DOHH2 (cell line): Measurements from ENCODE around the gene SMOC2.

Experiments
- H3F3A ChIP-seq: fragments of 200-600 bp; sonication (generic), shearing (Covaris generic); 2 replicates; pipeline ENCODE4 v1.6.0; 2016; ENCODE audit warnings: antibody characterized with exemption, mild to moderate bottlenecking; ENCODE audit not compliant: control insufficient read depth, insufficient read depth
- H3K27ac ChIP-seq: fragments of 200-600 bp; sonication (generic); 2 replicates; pipeline ENCODE4 v1.5.1; 2014; ENCODE audit warnings: low read depth, mild to moderate bottlenecking, low read length, moderate library complexity
- H3K27me3 ChIP-seq: fragments of 200-600 bp; sonication (generic); 2 replicates; pipeline ENCODE4 v1.6.1; 2014; ENCODE audit warnings: mild to moderate bottlenecking, low read length, mixed read lengths; ENCODE audit not compliant: control insufficient read depth
- H3K36me3 ChIP-seq: fragments of 200-600 bp; sonication (generic); 2 replicates; pipeline ENCODE4 v1.6.1; 2014; ENCODE audit warnings: mild to moderate bottlenecking, low read length, moderate library complexity, mixed read lengths; ENCODE audit not compliant: control insufficient read depth
- H3K4me1 ChIP-seq: fragments of 200-600 bp; sonication (generic); 2 replicates; pipeline ENCODE4 v1.6.1; 2014; ENCODE audit warnings: mild to moderate bottlenecking, low read length, mixed read lengths; ENCODE audit not compliant: control insufficient read depth
- H3K4me2 ChIP-seq: fragments of 200-600 bp; sonication (generic); 2 replicates; pipeline ENCODE4 v1.6.0; 2014; ENCODE audit warnings: mild to moderate bottlenecking, low read length, moderate library complexity
- H3K4me3 ChIP-seq: fragments of 200-600 bp; sonication (generic); 2 replicates; pipeline ENCODE4 v1.5.1; 2014; ENCODE audit warnings: mild to moderate bottlenecking, low read length, mixed read lengths
- H3K79me2 ChIP-seq: fragments of 200-600 bp; sonication (generic); 2 replicates; pipeline ENCODE4 v1.6.1; 2014; ENCODE audit warnings: mild to moderate bottlenecking, low read length, mixed read lengths; ENCODE audit not compliant: control insufficient read depth
- H3K9me2 ChIP-seq: fragments of 200-600 bp; sonication (generic); replicated peaks from 2 replicates; pipeline ENCODE4 v1.6.1; 2014; ENCODE audit warnings: mild to moderate bottlenecking, low read length, mixed read lengths; ENCODE audit not compliant: control insufficient read depth
- H3K9me3 ChIP-seq: fragments of 200-600 bp; sonication (generic); 2 replicates; pipeline ENCODE4 v1.6.1; 2014; ENCODE audit warnings: antibody characterized with exemption, low read length, mixed read lengths; ENCODE audit not compliant: control insufficient read depth, insufficient read depth
- H4K20me1 ChIP-seq: fragments of 200-600 bp; sonication (generic); 2 replicates; pipeline ENCODE4 v1.6.0; 2014; ENCODE audit warnings: low read depth, mild to moderate bottlenecking, antibody characterized with exemption, low read length, moderate library complexity; ENCODE audit not compliant: control insufficient read depth, insufficient read depth
- CTCF ChIP-seq: fragments of 200-600 bp; sonication (generic); IDR thresholded peaks from one replicate; pipeline ENCODE4 v1.5.1; 2014; ENCODE audit warnings: antibody characterized with exemption, mild to moderate bottlenecking, low read depth, low read length; ENCODE audit not compliant: poor library complexity, severe bottlenecking
- EZH2phosphoT487 ChIP-seq: fragments of 200-600 bp; sonication (generic); IDR thresholded peaks from 2 replicates; pipeline ENCODE4 v1.6.1; 2017; ENCODE audit warnings: borderline replicate concordance, mild to moderate bottlenecking, antibody characterized with exemption, low read length, moderate library complexity, mixed read lengths

SMOC2 gene

DNA sequence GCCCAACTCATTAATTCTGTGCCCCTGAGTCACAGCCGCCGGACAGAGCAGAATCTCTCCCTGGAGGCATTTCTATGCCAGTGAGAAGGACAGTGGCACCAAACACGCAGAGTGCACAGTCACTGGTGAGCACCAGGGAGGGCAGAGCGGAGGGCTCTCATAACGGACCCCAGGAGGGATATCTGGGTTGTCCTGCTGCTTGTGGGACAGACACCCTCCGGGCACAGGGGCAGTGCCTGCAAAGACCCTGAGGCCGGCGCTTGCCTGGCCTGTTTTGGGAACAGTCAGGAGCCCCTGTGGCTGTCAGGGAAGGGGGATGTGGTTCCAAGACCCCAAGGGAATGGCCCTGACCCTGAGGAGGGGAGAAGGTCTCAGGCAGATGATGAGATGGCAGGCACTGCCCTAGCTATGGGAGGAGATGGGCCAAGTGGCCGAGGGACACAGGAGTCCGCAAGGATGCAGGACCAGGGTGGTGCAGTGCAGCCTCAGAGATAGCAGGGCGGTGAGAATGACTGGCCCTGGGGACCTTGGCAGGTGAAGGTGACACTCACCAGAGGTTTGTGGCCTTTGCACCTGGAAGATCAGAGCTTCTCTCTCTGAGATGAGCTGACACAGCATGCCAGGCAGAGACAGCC is 270.8 kb downstream of the SMOC2 start:
- no peak for TF ChIP-seq CTCF
- TF ChIP-seq EZH2phosphoT487 = no peak
- no peaks in the 10 kb centered on the region for H3K9me3 ChIP-seq

GRCh38 chr6:168712993-168713392 is 272.0 kb downstream of the SMOC2 start:
- H3K9me2 ChIP-seq = no peaks in the 10 kb centered on the region

More for the DNA sequence above, 270.8 kb downstream of the SMOC2 start:
- Histone ChIP-seq H3K4me2 (no peak overlapping the region), H3K27ac (no peak overlapping the region), H4K20me1 (no peaks in the 10 kb centered on the region), H3K36me3 (no peaks in the 10 kb centered on the region), H3K79me2 (no peaks in the 10 kb centered on the region), H3F3A (no peaks in the 10 kb centered on the region), H3K9me2 (no peaks in the 10 kb centered on the region), H3K4me1 (no peaks in the 10 kb centered on the region), H3K4me3 (no peak overlapping the region), H3K27me3 (no peaks in the 10 kb centered on the region)

DNA sequence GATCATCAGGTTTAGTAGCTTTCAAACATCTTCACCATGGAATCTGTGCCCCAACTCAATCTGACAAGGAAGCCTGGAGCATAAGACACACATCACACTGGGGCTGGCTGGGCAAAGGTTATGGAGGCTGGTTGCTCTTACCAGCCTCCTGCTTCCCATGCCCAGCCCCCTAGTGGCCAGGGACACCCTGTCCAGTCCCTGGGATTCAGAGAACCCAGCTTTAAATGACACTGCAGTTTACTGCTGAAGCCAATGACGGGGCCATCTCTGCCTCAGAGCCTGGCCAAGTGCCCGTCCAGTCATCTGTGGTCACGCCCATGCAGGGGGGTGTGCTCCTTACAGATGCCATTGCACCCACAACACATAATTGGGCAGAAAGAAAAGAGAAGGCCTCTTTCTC is 272.9 kb downstream of the SMOC2 start:
- no peak overlapping the region for H3K4me3 ChIP-seq

More at GRCh38 chr6:168712993-168713392, 272.0 kb downstream of the SMOC2 start:
- Histone ChIP-seq H3K27ac (no peak overlapping the region), H3K4me3 (no peak overlapping the region), H3K36me3 (no peaks in the 10 kb centered on the region), H4K20me1 (no peaks in the 10 kb centered on the region), H3F3A (no peaks in the 10 kb centered on the region), H3K79me2 (no peaks in the 10 kb centered on the region), H3K9me3 (no peaks in the 10 kb centered on the region), H3K4me1 (no peaks in the 10 kb centered on the region), H3K4me2 (no peak overlapping the region), H3K27me3 (no peaks in the 10 kb centered on the region)
- TF ChIP-seq CTCF (no peak), EZH2phosphoT487 (no peak)

More for the DNA sequence above, 272.9 kb downstream of the SMOC2 start:
- Histone ChIP-seq H3K4me1 (no peaks in the 10 kb centered on the region), H3K36me3 (no peaks in the 10 kb centered on the region), H3K9me2 (no peaks in the 10 kb centered on the region), H3K9me3 (no peaks in the 10 kb centered on the region), H3K4me2 (no peak overlapping the region), H3F3A (no peaks in the 10 kb centered on the region), H3K79me2 (no peaks in the 10 kb centered on the region), H3K27me3 (no peaks in the 10 kb centered on the region), H4K20me1 (no peaks in the 10 kb centered on the region), H3K27ac (no peak overlapping the region)
- no peak for TF ChIP-seq EZH2phosphoT487
- no peak for TF ChIP-seq CTCF
